GM12864 (cell line): Measurements from ENCODE around the gene DAPK1.

Experiments used
- DNase-seq: peaks from one replicate; pipeline ENCODE4 v3.0.0-alpha.2; 2011; ENCODE audit warnings: low read depth
- H3K4me3 ChIP-seq: 2 replicates; pipeline ENCODE4 v1.5.1; 2011; ENCODE audit warnings: mild to moderate bottlenecking, low read depth, low read length, control low read depth
- CTCF ChIP-seq: IDR thresholded peaks from 2 replicates; pipeline ENCODE4 v1.5.1; 2011; ENCODE audit warnings: low read depth, mild to moderate bottlenecking, moderate library complexity, low read length, control low read depth, inconsistent platforms; ENCODE audit errors: missing control alignments

DAPK1 gene

GRCh38 chr9:87702921-87703320, 205.3 kb downstream of the DAPK1 start:
- DNase-seq = no peak
- no peak for TF ChIP-seq CTCF
- no peak overlapping the region for H3K4me3 ChIP-seq

GRCh38 chr9:87703636-87704276, 206.1 kb downstream of the DAPK1 start:
- no peak overlapping the region for H3K4me3 ChIP-seq
- no peak for DNase-seq
- no peak for TF ChIP-seq CTCF

- no peak overlapping the region for H3K4me3 ChIP-seq
- DNase-seq = no peak
- no peak for TF ChIP-seq CTCF
Measured at GRCh38 chr9:87704342-87704741, 206.7 kb downstream of the DAPK1 start.

GRCh38 chr9:87706066-87706739, 208.5 kb downstream of the DAPK1 start:
- DNase-seq = no peak
- no peak for TF ChIP-seq CTCF
- H3K4me3 ChIP-seq = no peak overlapping the region

- TF ChIP-seq CTCF = no peak
- no peak overlapping the region for H3K4me3 ChIP-seq
- no peak for DNase-seq
Measured at GRCh38 chr9:87707805-87708506, 210.3 kb downstream of the DAPK1 start.

GRCh38 chr9:87708546-87708945, 210.9 kb downstream of the DAPK1 start:
- DNase-seq = no peak
- TF ChIP-seq CTCF = no peak
- no peak overlapping the region for H3K4me3 ChIP-seq
